ENCODE measurements around the gene MORN1. TPM values are rescaled to one million over a fixed set of nuclear protein-coding genes. Genes with fewer than 3 reads are reported as not detected.

MORN1 gene
- total and polyA plus RNA-seq, 9 donors: 4.3 to 9.3 (median 7.5) TPM

DNA sequence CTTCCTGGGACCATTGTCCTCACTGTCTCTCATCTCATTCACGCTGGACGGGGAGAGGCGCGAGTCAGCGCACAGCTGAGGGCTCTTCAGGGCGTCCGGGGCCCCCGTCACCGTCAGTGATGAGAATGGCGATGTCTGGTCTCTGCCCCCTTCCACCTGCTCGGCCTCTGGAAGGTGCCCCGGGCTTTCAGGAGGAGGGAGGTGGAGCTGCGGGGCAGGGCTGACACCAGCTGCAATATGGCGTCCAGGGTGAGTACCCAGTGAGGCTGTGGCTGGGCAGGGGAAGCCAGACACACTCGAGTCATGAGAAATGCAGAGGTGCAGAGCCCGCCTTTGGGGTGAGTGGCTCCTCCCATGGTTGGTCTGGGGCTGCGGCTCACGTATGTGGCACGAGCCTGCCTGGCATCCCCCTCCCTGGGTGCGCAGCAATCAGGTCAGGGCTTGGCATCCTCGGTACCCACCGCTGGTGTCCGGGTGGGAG is 15.1 kb downstream of the MORN1 start:
- Histone ChIP-seq H3K9me3 (replicated peaks; ENCODE audit: control insufficient read depth, low read depth, low read length) (no peaks in the 10 kb centered on the region), H3K27me3 (ENCODE audit: control insufficient read depth, insufficient read depth, low read length) (no peaks in the 10 kb centered on the region), H3K27ac (ENCODE audit: low read length) (no peak overlapping the region), H3K4me3 (ENCODE audit: low read length) (no peak overlapping the region), H3K4me1 (ENCODE audit: control insufficient read depth, insufficient read depth, low read length) (peaks cover 49% of the 10 kb centered on the region), H3K36me3 (ENCODE audit: control insufficient read depth, insufficient read depth, low read length) (peaks cover 3% of the 10 kb centered on the region)
- 87% methylated on average over 23 of the region's 23 CpGs for WGBS (ENCODE audit: insufficient coverage)
- no peak for DNase-seq

DNA sequence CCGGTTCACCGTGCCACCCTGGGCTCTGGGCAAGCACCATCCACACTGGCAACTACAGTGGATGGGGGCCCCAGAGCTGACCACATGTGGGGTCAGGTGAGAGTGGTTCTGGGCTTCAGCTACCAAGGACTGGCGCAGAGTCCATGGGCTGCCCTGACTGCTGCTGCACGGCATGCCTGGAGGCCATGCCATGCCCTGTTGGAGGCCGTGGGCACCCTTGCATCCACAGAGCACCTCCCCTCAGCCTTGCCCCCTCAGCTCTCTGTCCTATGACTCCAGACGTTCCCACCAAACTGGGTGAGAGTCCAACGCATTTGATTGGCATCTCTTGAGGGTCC is 15.5 kb downstream of the MORN1 start:
- Histone ChIP-seq H3K27ac (ENCODE audit: low read length) (no peak overlapping the region), H3K9me3 (replicated peaks; ENCODE audit: control insufficient read depth, low read depth, low read length) (no peaks in the 10 kb centered on the region), H3K36me3 (ENCODE audit: control insufficient read depth, insufficient read depth, low read length) (peaks cover 3% of the 10 kb centered on the region), H3K4me3 (ENCODE audit: low read length) (no peak overlapping the region), H3K27me3 (ENCODE audit: control insufficient read depth, insufficient read depth, low read length) (no peaks in the 10 kb centered on the region), H3K4me1 (ENCODE audit: control insufficient read depth, insufficient read depth, low read length) (peaks cover 45% of the 10 kb centered on the region)
- no peak for DNase-seq
- WGBS (ENCODE audit: insufficient coverage): 89% methylated on average over 7 of the region's 7 CpGs

- DNase-seq: no peak
- WGBS (ENCODE audit: insufficient coverage): 75% methylated on average over 23 of the region's 23 CpGs
- H3K4me3 ChIP-seq (ENCODE audit: low read length): no peak overlapping the region
- peaks cover 3% of the 10 kb centered on the region for H3K36me3 ChIP-seq (ENCODE audit: control insufficient read depth, insufficient read depth, low read length)
- H3K4me1 ChIP-seq (ENCODE audit: control insufficient read depth, insufficient read depth, low read length): peaks cover 43% of the 10 kb centered on the region
- no peaks in the 10 kb centered on the region for H3K27me3 ChIP-seq (ENCODE audit: control insufficient read depth, insufficient read depth, low read length)
- no peaks in the 10 kb centered on the region for H3K9me3 ChIP-seq (replicated peaks; ENCODE audit: control insufficient read depth, low read depth, low read length)
- H3K27ac ChIP-seq (ENCODE audit: low read length): no peak overlapping the region
Observed at GRCh38 chr1:2375246-2375922, 16.0 kb downstream of the MORN1 start.

DNA sequence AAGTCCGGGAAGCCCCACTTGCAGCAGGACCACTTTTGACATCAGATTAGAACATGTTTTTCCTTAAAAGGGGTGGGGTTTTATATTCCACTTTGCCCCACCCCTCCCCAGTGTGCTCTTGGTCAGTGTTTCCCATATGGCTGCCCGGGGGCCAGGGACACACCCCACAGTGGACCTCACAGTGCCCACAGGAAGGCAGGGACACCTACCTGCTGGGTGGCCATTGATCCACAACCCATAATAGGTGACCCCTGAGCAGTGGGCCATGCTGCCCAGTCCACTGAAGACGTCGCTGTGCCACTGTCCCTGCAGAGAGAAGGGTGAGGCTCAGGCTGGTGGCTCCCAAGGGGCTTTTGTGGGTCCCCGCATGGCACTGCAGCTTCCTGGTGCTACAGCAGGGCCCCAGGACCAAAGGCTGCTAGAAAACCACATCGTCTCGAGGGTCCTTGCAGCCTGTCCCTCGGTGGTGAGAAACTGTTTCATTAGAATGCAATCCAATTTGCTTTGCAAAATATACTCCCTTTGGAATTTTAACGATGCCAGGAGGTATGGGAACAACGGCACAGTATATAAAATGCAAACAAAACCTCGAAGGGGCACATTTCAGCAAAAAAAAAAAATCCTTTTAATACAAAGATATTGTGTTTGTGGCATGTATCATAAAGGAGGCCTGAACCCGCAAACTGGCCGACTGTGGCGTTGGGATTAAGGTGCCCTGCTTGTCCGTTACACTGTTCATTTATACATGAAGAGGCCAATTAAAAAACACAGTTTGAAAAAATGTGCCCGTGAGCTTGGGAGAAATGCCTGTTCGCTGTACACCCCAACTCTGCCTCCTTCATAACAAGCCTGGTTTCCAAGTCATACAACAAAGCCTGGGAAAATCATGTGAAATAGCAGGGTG is 16.9 kb downstream of the MORN1 start:
- Histone ChIP-seq H3K36me3 (ENCODE audit: control insufficient read depth, insufficient read depth, low read length) (peaks cover 3% of the 10 kb centered on the region), H3K4me3 (ENCODE audit: low read length) (no peak overlapping the region), H3K4me1 (ENCODE audit: control insufficient read depth, insufficient read depth, low read length) (peaks cover 35% of the 10 kb centered on the region), H3K9me3 (replicated peaks; ENCODE audit: control insufficient read depth, low read depth, low read length) (no peaks in the 10 kb centered on the region), H3K27me3 (ENCODE audit: control insufficient read depth, insufficient read depth, low read length) (no peaks in the 10 kb centered on the region), H3K27ac (ENCODE audit: low read length) (no peak overlapping the region)
- no peak for DNase-seq
- WGBS (ENCODE audit: insufficient coverage): 85% methylated on average over 5 of the region's 17 CpGs

GRCh38 chr1:2373551-2374251 is 17.7 kb downstream of the MORN1 start:
- no peaks in the 10 kb centered on the region for H3K27me3 ChIP-seq (ENCODE audit: control insufficient read depth, insufficient read depth, low read length)
- no peak overlapping the region for H3K4me3 ChIP-seq (ENCODE audit: low read length)
- H3K9me3 ChIP-seq (replicated peaks; ENCODE audit: control insufficient read depth, low read depth, low read length): no peaks in the 10 kb centered on the region
- H3K4me1 ChIP-seq (ENCODE audit: control insufficient read depth, insufficient read depth, low read length): peaks cover 27% of the 10 kb centered on the region
- no peak for DNase-seq
- H3K27ac ChIP-seq (ENCODE audit: low read length): no peak overlapping the region
- WGBS (ENCODE audit: insufficient coverage): 91% methylated on average over 15 of the region's 20 CpGs
- H3K36me3 ChIP-seq (ENCODE audit: control insufficient read depth, insufficient read depth, low read length): peaks cover 3% of the 10 kb centered on the region

- Histone ChIP-seq H3K4me3 (ENCODE audit: low read length) (no peak overlapping the region), H3K27ac (ENCODE audit: low read length) (no peak overlapping the region), H3K4me1 (ENCODE audit: control insufficient read depth, insufficient read depth, low read length) (peaks cover 18% of the 10 kb centered on the region), H3K36me3 (ENCODE audit: control insufficient read depth, insufficient read depth, low read length) (peaks cover 3% of the 10 kb centered on the region), H3K27me3 (ENCODE audit: control insufficient read depth, insufficient read depth, low read length) (no peaks in the 10 kb centered on the region), H3K9me3 (replicated peaks; ENCODE audit: control insufficient read depth, low read depth, low read length) (no peaks in the 10 kb centered on the region)
- DNase-seq: no peak
- 87% methylated on average over 21 of the region's 36 CpGs for WGBS (ENCODE audit: insufficient coverage)
Observed at GRCh38 chr1:2372551-2373490, 18.5 kb downstream of the MORN1 start.

DNA sequence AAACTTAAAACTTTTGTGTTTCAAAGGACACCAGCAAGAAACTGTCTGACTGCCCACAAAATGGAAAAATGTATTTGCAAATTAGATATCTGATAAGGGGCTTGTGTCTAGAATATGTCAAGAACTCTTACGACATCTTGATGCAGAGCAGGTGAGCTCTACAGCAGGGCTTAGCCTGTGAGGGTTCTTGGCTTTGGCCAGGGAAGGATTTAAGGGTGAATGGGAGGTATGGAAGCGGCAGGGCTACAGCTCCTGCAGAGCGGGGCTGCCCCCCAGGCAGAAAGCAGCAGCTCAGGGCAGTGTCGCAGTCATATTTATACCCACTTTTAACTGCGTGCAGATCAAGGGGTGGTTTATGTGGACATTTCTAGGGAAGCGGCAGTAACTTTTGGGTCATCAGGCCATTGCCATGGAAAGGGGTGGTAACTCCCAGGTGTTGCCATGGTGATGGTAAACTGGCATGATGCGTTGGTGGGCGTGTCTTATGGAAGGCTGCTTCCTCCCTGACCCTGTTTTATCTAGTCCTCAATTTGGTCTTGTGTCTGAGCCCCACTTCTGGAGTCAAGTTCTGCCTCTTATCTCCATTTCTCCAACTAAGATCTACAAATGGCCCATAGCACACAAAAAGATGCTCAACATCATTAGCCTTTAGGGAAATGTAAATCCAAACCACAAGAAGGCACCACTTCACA is 23.2 kb downstream of the MORN1 start:
- Histone ChIP-seq H3K9me3 (replicated peaks; ENCODE audit: control insufficient read depth, low read depth, low read length) (peaks cover 2% of the 10 kb centered on the region), H3K4me1 (ENCODE audit: control insufficient read depth, insufficient read depth, low read length) (no peaks in the 10 kb centered on the region), H3K27ac (ENCODE audit: low read length) (no peak overlapping the region), H3K4me3 (ENCODE audit: low read length) (no peak overlapping the region), H3K36me3 (ENCODE audit: control insufficient read depth, insufficient read depth, low read length) (peaks cover 3% of the 10 kb centered on the region), H3K27me3 (ENCODE audit: control insufficient read depth, insufficient read depth, low read length) (no peaks in the 10 kb centered on the region)
- no peak for DNase-seq
- WGBS (ENCODE audit: insufficient coverage): 94% methylated on average over 3 of the region's 8 CpGs

DNA sequence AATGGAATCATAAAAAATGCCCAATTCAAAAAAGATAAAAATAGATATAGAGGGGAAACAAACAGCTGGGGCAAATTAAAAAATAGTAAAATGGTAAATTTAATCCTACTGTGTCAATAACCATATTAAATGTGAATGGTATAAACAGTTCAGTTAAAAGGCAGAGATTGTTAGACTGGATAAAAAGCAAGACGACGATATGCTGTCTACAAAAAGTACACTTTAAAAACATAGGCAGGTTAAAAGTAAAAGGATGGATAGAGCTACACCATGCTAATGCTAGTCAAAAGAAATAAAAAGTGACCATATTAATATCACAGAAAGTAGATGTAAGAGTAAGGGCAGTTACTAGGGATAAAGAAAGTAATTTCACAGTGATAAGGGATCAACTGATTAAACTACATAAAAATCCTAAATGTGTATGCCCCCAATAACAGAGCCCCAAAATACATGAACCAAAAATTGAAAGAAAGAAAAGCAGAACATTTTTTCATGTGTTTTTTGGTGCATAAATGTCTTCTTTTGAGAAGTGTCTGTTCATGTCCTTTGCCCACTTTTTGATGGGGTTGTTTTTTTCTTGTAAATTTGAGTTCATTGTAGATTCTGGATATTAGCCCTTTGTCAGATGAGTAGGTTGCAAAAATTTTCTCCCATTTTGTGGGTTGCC is 27.4 kb downstream of the MORN1 start:
- no peaks in the 10 kb centered on the region for H3K4me1 ChIP-seq (ENCODE audit: control insufficient read depth, insufficient read depth, low read length)
- H3K27ac ChIP-seq (ENCODE audit: low read length): no peak overlapping the region
- H3K4me3 ChIP-seq (ENCODE audit: low read length): no peak overlapping the region
- H3K36me3 ChIP-seq (ENCODE audit: control insufficient read depth, insufficient read depth, low read length): no peaks in the 10 kb centered on the region
- DNase-seq: no peak
- WGBS (ENCODE audit: insufficient coverage): no CpG with 5 or more reads among the region's 2 CpGs
- H3K9me3 ChIP-seq (replicated peaks; ENCODE audit: control insufficient read depth, low read depth, low read length): peaks cover 2% of the 10 kb centered on the region
- H3K27me3 ChIP-seq (ENCODE audit: control insufficient read depth, insufficient read depth, low read length): no peaks in the 10 kb centered on the region
